Stimulated activated CD4-positive, alpha-beta T cell treated with anti-CD3 and anti-CD28 coated beads, TNF-alpha, amount 100 ng/mL, for 1 hour (primary cell): ENCODE data around the gene HDAC10.
A peak's percentile ranks its signal among the peaks of the same experiment; 100 is the strongest.
"Not testable (repeated sequence)": the region's sequence is repeated elsewhere in the genome, so short reads cannot be mapped to it uniquely, and the experiment has no call there.

Source experiments
- DNase-seq, 3 donors: peaks; one replicate each; pipeline ENCODE4 v3.0.0-alpha.2; 2020; ENCODE audit warnings: low read depth in 3 of 3, low spot score in 1 of 3

HDAC10 gene

DNA sequence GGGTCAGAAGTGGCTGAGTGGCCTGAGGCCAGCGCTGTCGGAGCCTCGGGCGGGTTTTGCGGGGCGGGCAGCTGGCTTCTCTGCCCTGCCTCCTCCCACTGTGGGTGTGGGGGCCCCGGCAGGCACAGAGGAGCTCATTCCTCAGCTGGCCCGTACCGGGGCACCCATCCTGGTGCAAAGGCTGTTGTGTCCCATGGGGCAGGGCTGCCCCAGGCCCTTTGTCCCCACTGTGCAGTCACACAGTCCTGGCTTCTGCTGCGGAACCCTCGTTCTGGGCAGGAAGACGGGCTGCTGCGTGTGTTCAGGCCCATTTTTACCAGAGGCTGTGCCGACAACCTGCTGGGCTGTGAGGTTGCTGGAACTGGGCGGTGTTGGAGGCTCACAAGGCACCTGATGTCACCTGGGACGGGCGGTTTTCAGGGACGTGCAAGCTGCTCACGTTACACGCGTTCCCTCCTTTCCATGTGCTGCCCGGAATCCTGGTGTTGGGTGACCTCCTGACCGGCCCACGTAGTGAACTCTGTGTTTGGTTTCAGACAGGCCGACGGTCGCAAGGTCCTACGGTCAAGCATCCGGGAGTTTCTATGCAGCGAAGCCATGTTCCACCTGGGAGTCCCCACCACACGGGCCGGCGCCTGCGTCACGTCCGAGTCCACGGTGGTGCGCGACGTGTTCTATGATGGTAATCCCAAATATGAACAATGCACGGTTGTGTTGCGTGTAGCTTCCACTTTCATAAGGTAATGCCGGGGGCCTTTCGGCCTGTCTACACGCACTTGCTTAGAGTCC, 45.1 kb downstream of the HDAC10 start:
- DNase-seq, result no peak

DNA sequence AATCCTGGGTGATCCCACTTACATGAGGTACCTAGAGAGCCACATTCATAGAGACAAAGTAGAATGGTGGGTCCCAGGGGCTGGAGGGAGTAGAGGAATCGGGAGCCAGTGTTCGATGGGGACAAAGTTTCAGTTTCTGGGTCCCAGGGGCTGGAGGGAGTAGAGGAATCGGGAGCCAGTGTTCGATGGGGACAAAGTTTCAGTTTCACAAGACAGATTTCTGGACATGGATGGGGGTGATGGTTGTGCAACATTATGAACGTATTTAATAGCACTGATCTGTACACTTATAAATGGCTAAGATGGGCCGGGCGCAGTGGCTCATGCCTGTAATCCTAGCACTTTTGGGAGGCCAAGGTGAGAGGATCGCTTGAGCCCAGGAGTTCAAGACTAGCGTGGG, 46.1 kb downstream of the HDAC10 start:
- DNase-seq, result not testable (repeated sequence)

DNA sequence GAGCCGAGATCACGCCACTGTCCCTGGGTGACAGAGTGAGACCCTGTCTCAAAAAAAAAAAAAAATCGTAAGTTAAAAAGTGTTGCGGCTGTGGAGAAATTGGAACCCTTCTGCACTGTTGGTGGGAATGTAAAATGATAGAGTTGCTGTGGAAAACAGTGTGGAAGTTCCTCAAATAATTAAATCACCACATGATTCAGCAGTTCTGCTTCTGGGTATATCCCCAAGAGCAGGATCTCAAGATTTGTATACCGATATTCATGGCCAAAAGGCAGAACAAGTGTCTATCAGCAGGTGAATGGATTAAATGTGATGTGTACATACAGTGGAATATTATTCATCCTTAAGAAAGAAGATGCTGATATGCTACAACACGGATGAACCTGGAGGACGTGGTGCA, 46.5 kb downstream of the HDAC10 start:
- no peak for DNase-seq

DNA sequence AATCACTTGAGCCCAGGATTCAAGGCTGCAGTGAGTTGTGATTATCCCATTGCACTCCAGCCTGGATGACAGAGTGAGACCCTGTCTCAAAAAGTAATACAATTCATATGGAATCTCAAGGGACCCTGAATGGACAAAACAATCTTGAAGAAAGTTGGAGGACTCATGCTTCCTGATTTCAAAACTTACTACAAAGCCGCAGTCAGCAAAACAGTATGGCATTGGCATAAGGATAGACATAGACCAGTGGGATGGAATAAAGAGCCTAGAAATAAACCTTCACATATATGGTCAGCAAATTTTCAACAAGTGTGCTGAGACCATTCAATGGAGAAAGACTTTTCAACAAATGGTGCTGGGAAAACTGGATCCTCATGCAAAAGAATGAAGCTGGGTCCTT, 47.8 kb downstream of the HDAC10 start:
- no peak for DNase-seq

DNA sequence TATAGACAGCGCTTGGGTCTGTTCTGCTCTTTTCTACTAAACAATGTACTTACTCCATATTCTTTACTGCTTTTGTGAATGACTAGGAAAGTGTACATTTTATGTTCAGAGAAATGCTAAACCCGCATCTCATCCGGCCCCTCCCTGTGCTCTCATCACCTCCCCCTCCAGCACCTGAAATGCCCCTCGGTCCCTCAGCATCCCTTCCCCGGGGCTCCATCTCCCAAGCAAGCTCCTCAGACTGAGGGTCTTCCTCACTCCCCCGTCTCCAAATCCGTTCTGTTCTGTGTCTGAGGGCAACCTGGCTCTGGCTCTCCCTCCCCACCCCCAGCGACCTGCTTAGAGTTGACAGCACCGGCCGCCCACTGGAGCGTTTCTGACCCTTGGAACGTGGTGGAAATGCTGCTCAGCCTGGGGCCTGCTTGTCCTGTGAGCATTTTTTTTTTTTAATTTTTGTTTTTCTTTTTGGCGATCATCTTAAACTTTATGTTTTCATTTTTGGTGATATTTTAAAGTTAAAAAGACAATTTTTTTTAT, 48.9 kb downstream of the HDAC10 start:
- DNase-seq, result no peak

DNA sequence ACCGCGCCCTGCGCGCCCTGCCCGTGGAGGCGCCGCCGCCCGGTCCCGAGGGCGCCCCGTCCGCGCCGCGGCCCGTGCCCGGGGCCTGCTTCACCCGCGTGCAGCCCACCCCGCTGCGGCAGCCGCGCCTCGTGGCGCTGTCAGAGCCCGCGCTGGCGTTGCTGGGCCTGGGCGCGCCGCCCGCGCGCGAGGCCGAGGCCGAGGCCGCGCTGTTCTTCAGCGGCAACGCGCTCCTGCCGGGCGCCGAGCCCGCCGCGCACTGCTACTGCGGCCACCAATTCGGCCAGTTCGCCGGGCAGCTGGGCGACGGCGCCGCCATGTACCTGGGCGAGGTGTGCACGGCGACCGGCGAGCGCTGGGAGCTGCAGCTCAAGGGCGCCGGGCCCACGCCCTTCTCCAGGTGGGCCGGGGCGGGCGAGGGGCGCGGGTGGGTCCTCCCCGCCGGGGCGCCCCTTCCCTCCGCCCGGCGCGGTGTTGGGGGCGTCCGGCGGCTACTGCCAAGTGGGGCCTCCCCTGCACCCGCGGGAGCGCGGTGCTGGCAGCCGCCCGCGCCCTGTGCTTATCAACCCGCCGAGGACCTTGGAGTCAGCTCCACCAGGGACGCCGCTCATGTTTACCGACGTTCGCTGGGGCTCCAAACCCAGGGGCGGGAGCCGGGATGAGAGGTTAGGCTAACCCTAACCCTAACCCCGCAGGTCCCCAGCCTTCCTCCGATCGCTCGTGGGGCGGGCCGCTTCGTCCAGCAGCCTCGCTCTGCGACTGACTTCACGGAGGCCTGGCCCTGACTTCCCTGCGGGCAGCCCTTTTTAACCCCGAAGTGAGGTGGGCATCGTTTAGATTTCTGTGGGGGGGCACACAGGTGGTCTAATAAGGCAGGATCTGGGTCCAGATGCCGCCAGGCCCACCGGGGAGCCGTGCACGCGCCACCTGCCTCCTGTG, 49.6 kb downstream of the HDAC10 start:
- no peak for DNase-seq

DNA sequence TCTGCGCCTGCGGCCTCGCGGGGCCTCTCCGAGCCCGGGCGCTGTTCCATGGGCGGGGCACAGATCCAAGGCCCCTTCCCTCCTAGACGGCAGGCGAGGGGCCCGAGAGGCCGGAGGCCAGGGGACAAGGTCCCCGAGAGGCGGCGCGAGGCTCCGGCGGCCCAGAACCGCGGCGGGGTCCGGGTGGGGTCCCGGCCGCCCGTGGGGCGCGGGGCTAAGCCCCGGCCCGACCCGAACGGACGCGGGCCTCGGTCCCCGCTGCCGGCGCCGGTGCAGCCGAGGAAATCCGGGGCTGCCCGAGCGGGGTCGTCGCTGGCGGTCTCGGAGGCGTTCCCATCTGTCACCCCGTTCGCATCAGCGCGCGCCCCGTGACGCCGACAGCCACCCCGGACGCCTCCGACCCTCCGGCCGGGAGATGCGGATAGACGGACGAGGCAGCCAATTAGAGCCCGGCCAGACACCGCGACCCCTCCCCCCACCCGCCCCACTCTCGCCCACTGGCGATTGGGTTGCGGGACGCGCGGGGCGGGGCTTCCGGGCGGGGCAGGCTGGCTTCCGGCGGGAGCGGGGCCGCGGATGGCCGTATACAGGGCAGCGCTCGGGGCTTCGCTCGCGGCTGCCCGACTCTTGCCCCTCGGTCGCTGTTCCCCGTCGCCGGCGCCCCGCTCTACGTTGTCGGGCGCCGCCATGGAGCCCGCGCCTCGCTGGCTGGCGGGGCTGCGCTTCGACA, 50.4 kb downstream of the HDAC10 start, which contains the start of gene SELENOO:
TSS of gene SELENOO (plus strand) at position 551 of the 730 bp plus-strand sequence. CDS start at position 577, 26 bp downstream.
- peak; percentile 73 to 90 (median 81) for DNase-seq

DNA sequence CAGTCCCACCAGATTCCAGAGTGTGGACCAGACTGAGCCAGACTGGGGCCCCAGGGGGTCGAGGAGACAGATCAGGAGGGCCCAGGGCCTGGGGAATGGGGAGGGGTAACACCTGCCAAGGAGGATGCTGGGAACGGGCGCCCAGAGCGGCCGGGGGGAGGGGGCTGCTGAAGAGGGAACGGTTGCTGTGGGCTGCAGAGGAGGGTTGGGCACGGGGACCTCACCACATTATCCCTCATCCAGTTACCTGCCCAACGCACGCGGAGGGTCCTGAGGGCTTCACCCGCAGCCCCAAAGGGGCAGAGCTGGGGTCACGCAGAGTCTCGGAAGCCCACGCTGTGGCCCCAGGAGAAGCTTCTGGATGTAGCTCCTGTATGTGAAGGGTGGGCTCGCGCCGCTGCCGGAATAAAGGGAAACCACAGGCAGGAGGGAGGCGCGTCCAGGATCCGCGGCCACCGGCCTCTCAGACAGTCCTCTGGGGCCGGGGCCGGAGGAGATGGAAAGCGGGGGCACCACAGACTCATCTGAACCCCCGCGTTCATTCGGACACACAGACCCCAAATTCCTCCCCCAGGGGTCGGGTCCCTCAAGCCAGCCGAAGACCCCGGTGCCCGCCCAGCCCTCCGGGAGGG, 51.1 kb downstream of the HDAC10 start:
- DNase-seq, result no peak

DNA sequence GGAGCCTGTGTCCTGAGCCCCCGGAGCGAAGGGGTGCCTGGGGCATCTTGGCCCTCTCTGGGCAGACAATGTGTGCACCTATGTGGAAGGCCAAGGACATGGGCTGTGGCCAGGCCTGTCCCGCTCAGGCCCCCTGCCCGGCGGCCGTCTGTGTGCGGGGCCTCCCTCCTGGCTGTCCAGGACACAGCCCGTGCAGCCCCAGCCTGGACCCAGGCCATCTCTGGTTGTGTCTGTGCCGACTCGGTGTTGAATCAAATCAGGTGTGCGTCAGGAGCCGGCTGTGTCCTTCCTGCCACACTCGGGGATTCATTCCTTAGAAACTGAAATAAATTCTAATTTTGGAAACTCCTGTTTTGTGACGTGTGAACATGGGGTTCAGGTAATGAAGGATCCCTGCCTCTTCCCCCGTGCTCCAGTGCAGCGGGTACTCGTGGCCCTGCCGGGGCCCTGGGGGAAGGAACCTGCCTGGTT, 51.8 kb downstream of the HDAC10 start:
- no peak for DNase-seq

DNA sequence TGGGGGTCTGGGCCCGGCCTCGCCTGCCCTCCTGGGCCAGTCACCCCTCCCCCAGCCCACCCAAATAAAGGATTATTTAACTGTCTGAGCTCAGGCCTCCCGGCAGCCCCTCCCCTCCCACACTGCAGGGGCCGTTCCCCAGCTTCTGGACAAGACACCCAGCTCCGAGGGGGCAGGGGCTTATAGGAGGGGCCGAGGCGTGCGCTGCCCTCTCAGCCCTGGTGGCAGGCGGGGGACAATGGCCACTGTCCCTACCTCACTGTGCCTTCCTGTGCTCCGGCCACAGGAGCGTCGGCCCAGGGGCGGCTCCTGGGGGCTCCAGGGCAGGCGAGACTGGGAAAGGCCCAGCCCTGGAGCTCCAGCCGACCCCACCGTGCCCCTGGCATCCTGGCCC, 52.4 kb downstream of the HDAC10 start:
- DNase-seq, result no peak

DNA sequence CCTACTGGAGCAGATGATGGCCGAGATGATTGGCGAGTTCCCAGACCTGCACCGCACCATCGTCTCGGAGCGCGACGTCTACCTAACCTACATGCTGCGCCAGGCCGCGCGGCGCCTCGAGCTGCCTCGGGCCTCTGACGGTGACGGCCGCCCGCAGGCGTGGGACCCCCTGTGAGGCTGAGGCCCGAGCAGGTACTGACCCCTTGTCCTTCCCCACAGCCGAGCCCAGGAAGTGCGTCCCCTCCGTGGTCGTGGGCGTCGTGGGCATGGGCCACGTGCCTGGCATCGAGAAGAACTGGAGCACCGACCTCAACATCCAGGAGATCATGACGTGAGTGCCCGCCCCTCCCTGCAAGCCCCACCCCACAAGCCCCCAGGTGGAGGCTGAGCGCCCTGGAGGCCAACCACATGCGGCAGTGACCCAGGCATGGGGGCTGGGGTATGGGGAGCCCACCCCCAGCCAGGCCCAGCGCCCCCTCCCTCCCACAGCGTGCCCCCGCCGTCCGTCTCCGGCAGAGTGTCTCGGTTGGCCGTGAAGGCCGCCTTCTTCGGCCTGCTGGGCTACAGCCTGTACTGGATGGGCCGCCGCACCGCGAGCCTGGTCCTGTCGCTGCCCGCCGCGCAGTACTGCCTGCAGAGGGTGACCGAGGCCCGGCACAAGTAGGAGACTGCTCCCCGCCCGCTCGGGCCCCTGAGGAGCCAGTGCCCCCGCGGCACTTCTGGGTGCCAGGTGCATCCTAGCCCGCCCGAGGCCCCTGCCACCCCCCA, 53.0 kb downstream of the HDAC10 start:
- DNase-seq, result no peak

DNA sequence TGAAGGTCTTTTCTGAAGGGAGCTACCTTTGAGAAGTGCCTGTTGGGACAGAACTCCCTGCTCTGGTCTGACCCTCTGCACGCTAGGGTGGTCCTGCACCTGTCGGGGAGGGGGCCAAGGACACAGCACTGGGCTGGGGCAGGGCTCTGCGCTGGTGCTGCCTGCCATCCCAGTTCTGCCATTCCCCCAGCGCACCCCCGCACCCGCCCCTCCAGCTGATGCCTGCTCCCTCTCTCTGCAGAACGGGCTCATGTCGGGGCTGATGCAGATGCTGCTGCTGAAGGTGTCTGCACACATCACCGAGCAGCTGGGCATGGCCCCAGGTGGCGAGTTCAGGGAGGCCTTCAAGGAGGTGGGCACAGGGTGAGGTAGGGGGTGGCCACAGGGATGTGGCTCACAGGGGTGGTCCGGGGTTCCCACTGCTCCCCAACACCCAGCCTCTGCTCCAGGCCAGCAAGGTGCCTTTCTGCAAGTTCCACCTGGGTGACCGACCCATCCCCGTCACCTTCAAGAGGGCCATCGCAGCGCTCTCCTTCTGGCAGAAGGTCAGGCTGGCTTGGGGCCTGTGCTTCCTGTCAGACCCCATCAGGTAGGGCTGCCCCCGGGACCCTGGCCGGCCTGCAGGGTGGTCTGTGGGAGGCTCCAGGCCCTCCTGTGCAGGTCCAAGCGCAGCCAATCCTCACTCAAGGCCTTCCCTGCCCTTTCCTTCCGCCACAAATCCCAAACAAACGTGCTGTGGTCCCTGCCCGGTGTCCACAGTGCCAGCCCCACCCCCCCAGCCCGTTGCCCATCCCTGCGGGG, 53.9 kb downstream of the HDAC10 start:
- DNase-seq, result no peak

DNA sequence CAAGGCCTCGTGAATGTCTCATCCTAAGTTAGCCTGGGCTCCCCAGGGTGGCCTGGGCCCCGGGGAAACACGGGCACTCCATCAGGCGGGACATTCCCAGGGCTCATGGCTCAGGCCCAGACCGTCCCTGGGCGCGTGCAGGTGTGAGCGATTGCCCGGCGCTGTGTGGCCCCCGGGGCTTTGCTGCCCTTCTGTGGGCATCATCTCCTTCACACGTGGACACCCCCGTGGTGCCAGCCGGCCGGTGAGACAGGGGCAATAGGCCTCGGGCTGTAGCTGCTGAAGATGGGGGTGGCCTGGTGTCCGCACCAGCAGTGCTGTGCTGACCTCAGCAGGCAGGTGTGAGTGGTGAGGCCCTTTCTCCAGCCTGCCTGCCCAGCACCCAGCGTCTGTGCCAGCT, 54.8 kb downstream of the HDAC10 start:
- no peak for DNase-seq
